A673 (cell line): ENCODE measurements around the gene PPP1R12A.

ENCODE experiments used
- EZH2 ChIP-seq: fragments of 200-600 bp; sonication (generic); IDR thresholded peaks from 2 replicates; pipeline ENCODE4 v1.6.1; 2017; ENCODE audit warnings: borderline replicate concordance, low read depth, mild to moderate bottlenecking, mixed read lengths, antibody characterized with exemption, low read length; ENCODE audit not compliant: poor library complexity, severe bottlenecking
- TF ChIP-seq, protein P1 (sequence below): fragments of 300-800, 200-600 bp; sonication (generic); conservative IDR thresholded peaks from 2 replicates; pipeline ENCODE4 v1.5.1; 2017; ENCODE audit warnings: low read depth, mild to moderate bottlenecking, antibody characterized with exemption, low read length, moderate library complexity, mixed read lengths

GRCh38 chr12:79885911-79886490 is 48.9 kb downstream of the PPP1R12A start:
- TF ChIP-seq, protein P1, sequence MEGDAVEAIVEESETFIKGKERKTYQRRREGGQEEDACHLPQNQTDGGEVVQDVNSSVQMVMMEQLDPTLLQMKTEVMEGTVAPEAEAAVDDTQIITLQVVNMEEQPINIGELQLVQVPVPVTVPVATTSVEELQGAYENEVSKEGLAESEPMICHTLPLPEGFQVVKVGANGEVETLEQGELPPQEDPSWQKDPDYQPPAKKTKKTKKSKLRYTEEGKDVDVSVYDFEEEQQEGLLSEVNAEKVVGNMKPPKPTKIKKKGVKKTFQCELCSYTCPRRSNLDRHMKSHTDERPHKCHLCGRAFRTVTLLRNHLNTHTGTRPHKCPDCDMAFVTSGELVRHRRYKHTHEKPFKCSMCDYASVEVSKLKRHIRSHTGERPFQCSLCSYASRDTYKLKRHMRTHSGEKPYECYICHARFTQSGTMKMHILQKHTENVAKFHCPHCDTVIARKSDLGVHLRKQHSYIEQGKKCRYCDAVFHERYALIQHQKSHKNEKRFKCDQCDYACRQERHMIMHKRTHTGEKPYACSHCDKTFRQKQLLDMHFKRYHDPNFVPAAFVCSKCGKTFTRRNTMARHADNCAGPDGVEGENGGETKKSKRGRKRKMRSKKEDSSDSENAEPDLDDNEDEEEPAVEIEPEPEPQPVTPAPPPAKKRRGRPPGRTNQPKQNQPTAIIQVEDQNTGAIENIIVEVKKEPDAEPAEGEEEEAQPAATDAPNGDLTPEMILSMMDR, result no peak
- TF ChIP-seq EZH2, result no peak
